Breast epithelium (tissue), 4 donors: ENCODE data around the gene CORO7. TPM values are rescaled to one million over a fixed set of nuclear protein-coding genes. Genes with fewer than 3 reads are reported as not detected.

Experiments used
- DNase-seq, 2 donors: peaks; one replicate each; pipeline ENCODE4 v3.0.0-alpha.2; 2019; ENCODE audit warnings: low spot score in 2 of 2
- H3K27ac ChIP-seq, 2 donors: fragments of 200-600 bp; sonication (generic) in 1 of 2; one replicate each; pipeline ENCODE4 v1.5.1; 2016 to 2019; ENCODE audit warnings: mild to moderate bottlenecking in 1 of 2
- H3K27me3 ChIP-seq, 2 donors: fragments of 200-600 bp; sonication (generic) in 1 of 2; one replicate each; pipeline versions ENCODE4 v1.5.1 to v1.6.0; 2017 to 2019; ENCODE audit warnings: control low read depth in 1 of 2, mild to moderate bottlenecking in 1 of 2
- H3K36me3 ChIP-seq: fragments of 200-600 bp; one replicate; pipeline ENCODE4 v1.5.1; 2019
- H3K4me1 ChIP-seq, 2 donors: fragments of 200-600 bp; sonication (generic); one replicate each; pipeline ENCODE4 v1.5.1; 2016 to 2019; ENCODE audit warnings: control low read depth in 1 of 2
- H3K4me3 ChIP-seq, 3 donors: fragments of 200-600 bp; sonication (generic); 1 replicate in 2 of 3; 2 replicates in 1 of 3; pipeline ENCODE4 v1.5.1; 2016 to 2019; ENCODE audit warnings: mild to moderate bottlenecking in 3 of 3, moderate library complexity in 2 of 3
- H3K9me3 ChIP-seq, 2 donors: fragments of 200-600 bp; sonication (generic) in 1 of 2; one replicate each; pipeline ENCODE4 v1.5.1; 2016 to 2019; ENCODE audit warnings: control low read depth in 1 of 2
- POLR2A ChIP-seq: fragments of 450-650 bp; IDR thresholded peaks from one replicate; pipeline ENCODE4 v1.6.1; 2016; ENCODE audit warnings: antibody characterized with exemption, mild to moderate bottlenecking, moderate library complexity
- POLR2AphosphoS5 ChIP-seq, 3 donors: sonication (generic); formaldehyde crosslinking; IDR thresholded peaks; one replicate each; pipeline ENCODE4 v1.6.1; 2017; ENCODE audit warnings: antibody characterized with exemption in 3 of 3
- intact Hi-C: fragments of 100-400 bp; cut with DNase I; formaldehyde crosslinking; loops from one replicate; pipeline ENCODE4 v1.15.1; 2023; ENCODE audit warnings: low total_unique reads
- total RNA-seq, 3 donors: library from RNA; depleted of rRNA; stranded (reverse); fragments of >200 nt; gene quantifications; one replicate each; pipeline ENCODE4 v1.1.0, GENCODE V29; 2016
- TF ChIP-seq, protein P1 (sequence below), 3 donors: fragments of 450-650 bp; IDR thresholded peaks; one replicate each; pipeline ENCODE4 v1.5.1; 2016 to 2017; ENCODE audit warnings: antibody characterized with exemption in 3 of 3, mild to moderate bottlenecking in 3 of 3, moderate library complexity in 3 of 3

Gene CORO7
- total RNA-seq, 3 donors from 2014 or later: 19.7 to 25.9 (median 22.7) TPM

DNA sequence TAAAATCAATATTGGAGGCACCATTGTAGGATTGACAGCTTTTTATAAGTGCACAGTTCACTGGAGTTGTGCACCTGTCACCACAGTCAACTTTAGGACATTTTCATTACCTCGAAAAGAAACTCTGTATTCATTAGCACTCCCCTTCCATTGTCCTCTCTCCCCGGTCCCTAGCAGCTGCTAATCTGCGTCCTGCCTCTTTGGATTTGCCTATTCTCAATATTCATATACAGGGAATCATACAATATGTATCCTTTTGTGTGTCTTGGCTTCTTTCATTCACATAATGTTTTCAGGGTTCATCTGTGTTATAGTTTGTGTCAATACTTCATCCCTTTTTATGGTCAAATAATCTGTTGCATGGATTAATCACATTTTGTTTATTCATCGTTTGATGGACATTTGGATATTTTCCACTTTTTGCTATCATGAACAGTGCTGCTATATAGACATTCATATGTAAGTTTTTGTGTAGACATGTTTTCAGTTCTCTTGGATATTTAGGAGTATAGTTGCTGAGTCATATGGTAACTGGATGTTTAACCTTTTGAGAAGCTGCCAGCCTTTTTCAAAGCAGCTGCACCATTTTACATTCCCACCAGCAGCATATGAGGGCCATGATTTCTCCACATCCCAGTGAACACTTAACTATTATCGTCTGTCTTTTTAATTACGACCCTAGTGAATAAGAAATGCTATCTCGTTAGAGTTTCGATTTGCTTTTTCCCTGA is 19.1 kb upstream of the CORO7 start:
- no peaks in the 10 kb centered on the region for H3K9me3 ChIP-seq
- H3K27me3 ChIP-seq: no peaks in the 10 kb centered on the region
- no peaks in the 10 kb centered on the region for H3K36me3 ChIP-seq
- TF ChIP-seq POLR2AphosphoS5 (IDR thresholded peaks at IDR 0.05) (no peak), POLR2A (no peak)
- TF ChIP-seq, protein P1, sequence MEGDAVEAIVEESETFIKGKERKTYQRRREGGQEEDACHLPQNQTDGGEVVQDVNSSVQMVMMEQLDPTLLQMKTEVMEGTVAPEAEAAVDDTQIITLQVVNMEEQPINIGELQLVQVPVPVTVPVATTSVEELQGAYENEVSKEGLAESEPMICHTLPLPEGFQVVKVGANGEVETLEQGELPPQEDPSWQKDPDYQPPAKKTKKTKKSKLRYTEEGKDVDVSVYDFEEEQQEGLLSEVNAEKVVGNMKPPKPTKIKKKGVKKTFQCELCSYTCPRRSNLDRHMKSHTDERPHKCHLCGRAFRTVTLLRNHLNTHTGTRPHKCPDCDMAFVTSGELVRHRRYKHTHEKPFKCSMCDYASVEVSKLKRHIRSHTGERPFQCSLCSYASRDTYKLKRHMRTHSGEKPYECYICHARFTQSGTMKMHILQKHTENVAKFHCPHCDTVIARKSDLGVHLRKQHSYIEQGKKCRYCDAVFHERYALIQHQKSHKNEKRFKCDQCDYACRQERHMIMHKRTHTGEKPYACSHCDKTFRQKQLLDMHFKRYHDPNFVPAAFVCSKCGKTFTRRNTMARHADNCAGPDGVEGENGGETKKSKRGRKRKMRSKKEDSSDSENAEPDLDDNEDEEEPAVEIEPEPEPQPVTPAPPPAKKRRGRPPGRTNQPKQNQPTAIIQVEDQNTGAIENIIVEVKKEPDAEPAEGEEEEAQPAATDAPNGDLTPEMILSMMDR (IDR thresholded peaks at IDR 0.05): no peak
- no peak overlapping the region for H3K4me3 ChIP-seq
- intact Hi-C loops: no loop called here
- H3K27ac ChIP-seq: no peak overlapping the region
- DNase-seq: no peak
- no peaks in the 10 kb centered on the region for H3K4me1 ChIP-seq

DNA sequence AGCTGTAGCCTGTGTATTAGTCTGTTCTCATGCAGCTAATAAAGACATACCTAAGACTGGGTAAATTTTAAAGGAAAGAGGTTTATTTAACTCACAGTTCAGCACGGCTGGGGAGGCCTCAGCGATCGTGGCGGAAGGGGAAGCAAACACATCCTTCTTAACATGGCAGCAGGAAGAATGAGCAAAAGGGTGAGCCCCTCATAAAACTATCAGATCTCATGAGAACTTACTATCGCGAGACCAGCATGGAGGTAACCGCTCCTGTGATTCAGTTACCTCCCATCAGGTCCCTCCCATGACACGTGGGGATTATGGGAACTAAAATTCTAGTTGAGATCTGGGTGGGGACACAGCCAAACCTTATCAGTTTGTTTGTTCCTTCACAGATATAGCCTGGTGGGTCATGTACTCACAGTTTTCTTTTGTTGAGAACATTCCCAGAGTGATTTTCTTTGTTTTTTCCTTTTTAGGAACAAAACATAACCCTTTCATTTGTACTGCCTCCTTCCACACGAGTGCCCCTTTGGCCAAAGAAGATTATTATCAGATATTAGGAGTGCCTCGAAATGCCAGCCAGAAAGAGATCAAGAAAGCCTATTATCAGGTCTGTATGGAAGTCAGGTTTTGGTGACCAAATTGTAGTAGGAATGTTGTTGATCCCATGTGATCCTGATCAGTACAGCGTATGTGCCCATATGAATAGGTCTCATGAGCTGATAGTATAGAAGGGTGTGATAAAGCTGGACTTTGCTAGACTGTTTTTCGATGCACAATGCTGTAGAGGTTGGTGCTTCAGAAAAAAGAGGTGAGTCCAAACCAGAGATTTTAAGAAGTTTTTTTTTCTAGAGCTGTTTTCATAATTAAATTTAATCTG is 17.8 kb upstream of the CORO7 start:
- TF ChIP-seq POLR2AphosphoS5 (IDR thresholded peaks at IDR 0.05) (no peak), POLR2A (no peak)
- TF ChIP-seq, protein P1 (IDR thresholded peaks at IDR 0.05): no peak
- no peaks in the 10 kb centered on the region for H3K9me3 ChIP-seq
- H3K36me3 ChIP-seq: no peaks in the 10 kb centered on the region

DNA sequence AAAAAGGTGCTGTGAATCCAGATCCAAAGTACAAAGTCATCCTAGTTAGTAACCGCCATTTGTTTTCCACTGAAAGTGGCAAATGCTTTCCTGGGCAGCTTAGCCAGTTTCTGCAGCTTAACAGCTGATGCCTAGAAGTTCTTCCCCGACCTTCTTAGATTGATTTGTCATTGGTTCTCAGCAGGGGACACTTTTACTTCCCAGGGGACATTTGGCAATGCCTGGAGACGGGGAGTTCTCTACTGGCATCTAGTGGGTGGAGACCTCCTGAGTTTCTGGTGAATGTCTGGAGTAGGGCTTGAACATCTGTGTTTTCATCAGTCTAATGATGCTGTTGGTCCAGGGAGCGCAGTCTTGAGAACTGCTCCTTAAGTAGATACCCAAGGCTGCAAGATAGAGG is 16.8 kb upstream of the CORO7 start:
- Histone ChIP-seq H3K27ac (no peak overlapping the region), H3K4me3 (no peak overlapping the region), H3K36me3 (no peaks in the 10 kb centered on the region), H3K9me3 (no peaks in the 10 kb centered on the region), H3K27me3 (no peaks in the 10 kb centered on the region), H3K4me1 (no peaks in the 10 kb centered on the region)
- intact Hi-C loops: no loop called here
- DNase-seq: no peak
- TF ChIP-seq, protein P1 (IDR thresholded peaks at IDR 0.05): no peak
- TF ChIP-seq POLR2A (no peak), POLR2AphosphoS5 (IDR thresholded peaks at IDR 0.05) (no peak)

More for the DNA sequence above, 17.8 kb upstream of the CORO7 start:
- Histone ChIP-seq H3K4me3 (no peak overlapping the region), H3K27ac (no peak overlapping the region), H3K4me1 (no peaks in the 10 kb centered on the region), H3K27me3 (no peaks in the 10 kb centered on the region)
- intact Hi-C loops: no loop called here
- DNase-seq: no peak

DNA sequence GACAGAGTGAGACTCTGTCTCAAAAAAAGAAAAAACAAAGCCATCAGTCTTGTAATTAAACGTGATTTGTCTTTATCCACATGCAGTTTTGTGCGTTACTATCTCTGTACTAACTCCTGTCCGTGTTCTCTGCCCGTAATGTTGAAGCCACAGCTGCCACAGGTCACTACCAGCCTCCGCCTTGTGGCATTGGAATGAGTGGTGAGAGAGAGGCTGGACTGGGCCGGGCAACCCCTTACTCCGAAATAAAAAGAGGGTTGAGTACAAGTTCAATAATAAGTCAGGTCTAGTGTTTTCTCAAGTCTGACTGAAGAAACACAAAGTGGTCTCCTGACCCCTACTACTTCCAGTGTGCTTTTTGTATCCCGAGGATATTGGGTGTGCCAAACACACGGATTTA is 14.6 kb upstream of the CORO7 start:
- H3K27ac ChIP-seq: no peak overlapping the region
- peaks cover 0 to 5% of the 10 kb centered on the region in 2 donors for H3K4me1 ChIP-seq
- no peak for DNase-seq
- no peak overlapping the region for H3K4me3 ChIP-seq
- no peaks in the 10 kb centered on the region for H3K36me3 ChIP-seq
- TF ChIP-seq, protein P1 (IDR thresholded peaks at IDR 0.05): no peak
- TF ChIP-seq POLR2AphosphoS5 (IDR thresholded peaks at IDR 0.05) (no peak), POLR2A (no peak)
- intact Hi-C loops: no loop called here
- no peaks in the 10 kb centered on the region for H3K9me3 ChIP-seq
- no peaks in the 10 kb centered on the region for H3K27me3 ChIP-seq

DNA sequence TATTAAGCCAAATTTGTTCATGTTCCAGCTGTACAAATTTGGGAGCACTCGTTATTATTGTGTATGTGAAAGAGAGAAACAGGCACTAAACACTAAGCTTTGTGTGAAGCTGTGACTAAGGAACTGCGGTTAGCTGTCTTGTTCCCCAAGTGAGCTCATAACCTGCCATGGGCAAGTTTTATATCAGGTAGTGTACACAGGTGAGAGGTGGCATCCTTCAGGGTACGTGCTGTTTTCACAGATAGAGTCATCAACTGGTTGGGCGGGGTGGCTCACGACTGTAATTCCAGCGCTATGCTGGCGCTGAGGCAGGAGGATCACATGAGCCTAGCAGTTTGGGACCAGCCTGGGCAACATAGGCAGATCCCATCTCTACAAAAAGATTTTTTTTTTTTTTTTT is 12.1 kb upstream of the CORO7 start:
- H3K36me3 ChIP-seq: no peaks in the 10 kb centered on the region
- H3K27me3 ChIP-seq: no peaks in the 10 kb centered on the region
- intact Hi-C loops: no loop called here
- TF ChIP-seq, protein P1 (IDR thresholded peaks at IDR 0.05): no peak
- TF ChIP-seq POLR2A: no peak
- no peak for TF ChIP-seq POLR2AphosphoS5 (IDR thresholded peaks at IDR 0.05)
- DNase-seq: no peak
- H3K4me3 ChIP-seq: no peak overlapping the region
- H3K9me3 ChIP-seq: no peaks in the 10 kb centered on the region
- H3K4me1 ChIP-seq: peaks cover 0 to 10% of the 10 kb centered on the region in 2 donors
- H3K27ac ChIP-seq: no peak overlapping the region
